ENCODE data around the gene POU2F2.

POU2F2 gene

DNA sequence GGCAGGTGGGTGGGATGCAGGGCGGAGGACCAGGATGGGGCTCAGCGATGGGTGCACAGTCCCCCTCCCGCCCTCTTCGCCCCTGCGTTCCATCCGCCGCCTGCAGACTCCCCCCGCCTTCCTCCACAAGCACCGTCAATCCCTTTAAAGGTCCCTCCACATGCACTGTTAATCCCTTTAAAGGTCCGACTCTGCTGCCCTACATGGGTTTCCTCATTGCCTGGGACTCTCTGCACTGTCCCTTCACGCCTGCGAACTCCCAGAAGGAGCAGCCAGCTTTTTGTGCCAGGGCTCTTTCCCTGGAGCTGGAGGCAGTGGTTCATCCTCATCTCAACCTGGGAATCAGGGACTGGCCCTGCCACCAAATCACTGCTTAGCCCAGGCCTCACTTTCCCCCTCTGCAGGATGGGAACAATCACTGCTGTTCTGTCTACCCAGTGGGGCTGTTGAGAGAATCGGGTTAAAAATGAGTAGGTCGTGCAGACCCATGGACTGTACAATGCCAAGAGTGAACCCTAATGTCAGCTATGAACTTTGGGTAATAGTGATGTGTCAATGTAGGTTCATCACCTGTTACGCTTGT, 35.9 kb downstream of the POU2F2 start:
- Histone ChIP-seq H3K4me3 (no peak overlapping the region), H3K27ac (no peak overlapping the region), H3K9me3 (ENCODE audit: low read depth, low read length) (no peaks in the 10 kb centered on the region), H3K36me3 (ENCODE audit: insufficient read depth, low read length) (no peaks in the 10 kb centered on the region), H3K9ac (ENCODE audit: insufficient read length) (no peak overlapping the region)
- no peak for TF ChIP-seq FOXP2 (optimal IDR thresholded peaks at IDR 0.05; ENCODE audit: control extremely low read depth, extremely low read length, insufficient read depth)
- no peak for TF ChIP-seq POLR2AphosphoS5 (IDR thresholded peaks at IDR 0.05; ENCODE audit: borderline replicate concordance, low read depth, low read length)
- TF ChIP-seq EZH2 (IDR thresholded peaks at IDR 0.05) = no peak
- no peak for DNase-seq (ENCODE audit: low read depth, low spot score)

GRCh38 chr19:42095814-42096230, 36.4 kb downstream of the POU2F2 start:
- no peaks in the 10 kb centered on the region for H3K9me3 ChIP-seq (ENCODE audit: low read depth, low read length)
- H3K9ac ChIP-seq (ENCODE audit: insufficient read length) = no peak overlapping the region
- H3K4me3 ChIP-seq = no peak overlapping the region
- TF ChIP-seq EZH2 (IDR thresholded peaks at IDR 0.05) (no peak), FOXP2 (optimal IDR thresholded peaks at IDR 0.05; ENCODE audit: control extremely low read depth, extremely low read length, insufficient read depth) (no peak), POLR2AphosphoS5 (IDR thresholded peaks at IDR 0.05; ENCODE audit: borderline replicate concordance, low read depth, low read length) (no peak)
- no peak for DNase-seq (ENCODE audit: low read depth, low spot score)
- H3K27ac ChIP-seq = no peak overlapping the region
- H3K36me3 ChIP-seq (ENCODE audit: insufficient read depth, low read length) = no peaks in the 10 kb centered on the region

DNA sequence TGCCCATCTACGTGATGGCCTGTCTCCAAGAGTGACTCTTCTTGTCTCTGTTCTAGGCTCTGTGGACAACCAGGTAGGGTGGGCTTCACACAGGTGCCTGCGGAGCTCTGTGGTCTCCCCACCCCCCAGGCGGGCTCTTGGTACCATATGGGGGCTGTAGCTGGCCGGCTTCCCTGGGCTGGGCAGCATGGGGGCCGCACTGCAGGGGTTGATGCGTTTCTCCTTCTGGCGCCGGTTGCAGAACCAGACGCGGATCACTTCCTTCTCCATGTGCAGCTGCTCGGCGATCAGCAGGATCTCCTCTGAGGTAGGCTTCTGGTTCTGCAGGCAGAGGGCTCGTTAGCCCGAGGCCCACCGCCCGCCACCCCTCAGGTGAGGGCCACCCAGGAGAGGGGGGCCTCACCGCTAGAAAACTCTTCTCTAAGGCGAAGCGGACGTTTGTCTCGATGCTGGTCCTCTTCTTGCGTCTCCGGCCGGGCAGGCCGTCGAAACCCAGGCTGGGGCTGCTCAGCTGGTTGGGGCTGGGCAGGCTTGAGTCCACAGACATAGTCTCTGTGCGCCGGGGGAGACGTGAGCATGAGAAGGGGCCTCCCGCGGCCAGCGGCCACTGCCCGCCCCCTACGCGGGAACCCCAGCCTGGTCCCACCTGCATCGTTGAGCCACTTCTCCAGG, 37.0 kb downstream of the POU2F2 start:
- no peak for TF ChIP-seq POLR2AphosphoS5 (IDR thresholded peaks at IDR 0.05; ENCODE audit: borderline replicate concordance, low read depth, low read length)
- no peak for DNase-seq (ENCODE audit: low read depth, low spot score)

DNA sequence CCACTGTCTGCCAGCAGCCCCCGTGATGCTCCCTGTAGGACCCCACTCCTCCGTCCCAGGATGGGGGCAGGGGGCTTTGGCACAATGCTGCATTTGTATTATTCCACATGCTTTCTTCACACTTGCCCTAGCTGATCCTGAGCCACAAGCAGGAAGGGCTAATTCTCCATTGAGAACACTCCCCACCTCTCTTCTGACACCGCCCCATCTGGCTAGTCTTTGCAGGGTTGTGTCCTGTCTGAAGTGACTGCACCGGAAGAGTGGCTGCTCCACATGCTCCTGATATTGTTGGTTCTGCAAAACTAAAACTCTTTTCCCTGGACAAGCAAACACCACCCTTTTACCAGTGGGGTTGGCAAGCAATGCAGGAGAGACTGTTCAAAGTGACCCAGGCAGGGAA, 38.3 kb downstream of the POU2F2 start:
- H3K9me3 ChIP-seq (ENCODE audit: low read depth, low read length) = no peaks in the 10 kb centered on the region
- H3K4me3 ChIP-seq = no peak overlapping the region
- TF ChIP-seq FOXP2 (optimal IDR thresholded peaks at IDR 0.05; ENCODE audit: control extremely low read depth, extremely low read length, insufficient read depth) (no peak), POLR2AphosphoS5 (IDR thresholded peaks at IDR 0.05; ENCODE audit: borderline replicate concordance, low read depth, low read length) (no peak), EZH2 (IDR thresholded peaks at IDR 0.05) (no peak)
- no peak overlapping the region for H3K27ac ChIP-seq
- no peaks in the 10 kb centered on the region for H3K36me3 ChIP-seq (ENCODE audit: insufficient read depth, low read length)
- H3K9ac ChIP-seq (ENCODE audit: insufficient read length) = no peak overlapping the region
- DNase-seq (ENCODE audit: low read depth, low spot score) = no peak

More for the DNA sequence above, 37.0 kb downstream of the POU2F2 start:
- Histone ChIP-seq H3K36me3 (ENCODE audit: insufficient read depth, low read length) (no peaks in the 10 kb centered on the region), H3K9ac (ENCODE audit: insufficient read length) (no peak overlapping the region), H3K4me3 (no peak overlapping the region), H3K27ac (no peak overlapping the region), H3K9me3 (ENCODE audit: low read depth, low read length) (no peaks in the 10 kb centered on the region)

DNA sequence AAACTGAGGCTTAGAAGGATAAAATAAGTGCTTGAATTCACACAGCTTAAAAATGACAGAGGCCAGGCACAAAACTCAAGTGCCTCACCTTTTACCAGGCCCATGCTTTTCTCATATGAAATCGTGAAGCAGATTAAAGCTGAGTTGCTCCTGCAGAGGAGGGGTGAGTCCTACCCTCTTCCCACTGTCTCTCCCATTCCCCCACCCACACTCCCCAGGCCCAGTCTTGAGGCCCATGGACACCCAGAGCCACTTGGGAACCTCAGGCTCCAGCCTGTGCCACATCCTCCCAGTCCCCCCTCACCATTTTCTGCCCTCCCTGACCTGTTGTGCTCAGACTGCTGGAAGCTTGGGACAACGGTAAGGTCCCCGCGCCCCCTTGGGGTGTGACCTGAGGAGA, 38.7 kb downstream of the POU2F2 start:
- no peaks in the 10 kb centered on the region for H3K36me3 ChIP-seq (ENCODE audit: insufficient read depth, low read length)
- no peak overlapping the region for H3K9ac ChIP-seq (ENCODE audit: insufficient read length)
- TF ChIP-seq POLR2AphosphoS5 (IDR thresholded peaks at IDR 0.05; ENCODE audit: borderline replicate concordance, low read depth, low read length) = no peak
- no peak for TF ChIP-seq EZH2 (IDR thresholded peaks at IDR 0.05)
- no peak for TF ChIP-seq FOXP2 (optimal IDR thresholded peaks at IDR 0.05; ENCODE audit: control extremely low read depth, extremely low read length, insufficient read depth)
- DNase-seq (ENCODE audit: low read depth, low spot score) = no peak
- H3K4me3 ChIP-seq = no peak overlapping the region
- H3K9me3 ChIP-seq (ENCODE audit: low read depth, low read length) = no peaks in the 10 kb centered on the region
- H3K27ac ChIP-seq = no peak overlapping the region

DNA sequence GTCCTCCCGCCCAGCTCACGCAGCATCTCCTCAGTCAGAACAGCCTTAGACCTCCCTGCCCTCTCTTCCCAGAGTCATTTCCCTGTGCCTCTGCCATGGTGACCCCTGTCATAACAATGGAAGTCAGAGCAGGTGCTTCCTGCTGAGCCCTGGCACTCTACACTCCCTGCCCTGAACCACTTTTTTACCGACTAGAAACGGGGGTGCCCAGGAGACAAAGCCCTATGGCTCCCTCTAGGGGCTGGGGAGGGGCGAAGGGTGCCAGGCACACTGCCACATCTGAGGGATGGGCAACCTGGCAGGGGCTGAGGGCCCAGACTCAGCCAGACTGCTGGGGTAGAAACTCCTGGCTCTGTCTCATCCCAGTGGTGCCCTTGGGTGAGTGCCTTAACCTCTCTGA, 39.9 kb downstream of the POU2F2 start:
- Histone ChIP-seq H3K9me3 (ENCODE audit: low read depth, low read length) (no peaks in the 10 kb centered on the region), H3K36me3 (ENCODE audit: insufficient read depth, low read length) (no peaks in the 10 kb centered on the region), H3K9ac (ENCODE audit: insufficient read length) (no peak overlapping the region), H3K4me3 (no peak overlapping the region), H3K27ac (no peak overlapping the region)
- DNase-seq (ENCODE audit: low read depth, low spot score) = no peak
- no peak for TF ChIP-seq POLR2AphosphoS5 (IDR thresholded peaks at IDR 0.05; ENCODE audit: borderline replicate concordance, low read depth, low read length)
- TF ChIP-seq FOXP2 (optimal IDR thresholded peaks at IDR 0.05; ENCODE audit: control extremely low read depth, extremely low read length, insufficient read depth) = no peak
- TF ChIP-seq EZH2 (IDR thresholded peaks at IDR 0.05) = no peak

- no peaks in the 10 kb centered on the region for H3K36me3 ChIP-seq (ENCODE audit: insufficient read depth, low read length)
- no peak for DNase-seq (ENCODE audit: low read depth, low spot score)
- no peak overlapping the region for H3K9ac ChIP-seq (ENCODE audit: insufficient read length)
- no peak overlapping the region for H3K4me3 ChIP-seq
- no peak overlapping the region for H3K27ac ChIP-seq
- no peaks in the 10 kb centered on the region for H3K9me3 ChIP-seq (ENCODE audit: low read depth, low read length)
- TF ChIP-seq FOXP2 (optimal IDR thresholded peaks at IDR 0.05; ENCODE audit: control extremely low read depth, extremely low read length, insufficient read depth) (no peak), POLR2AphosphoS5 (IDR thresholded peaks at IDR 0.05; ENCODE audit: borderline replicate concordance, low read depth, low read length) (no peak)
Observed at GRCh38 chr19:42091742-42092141, 40.5 kb downstream of the POU2F2 start.

DNA sequence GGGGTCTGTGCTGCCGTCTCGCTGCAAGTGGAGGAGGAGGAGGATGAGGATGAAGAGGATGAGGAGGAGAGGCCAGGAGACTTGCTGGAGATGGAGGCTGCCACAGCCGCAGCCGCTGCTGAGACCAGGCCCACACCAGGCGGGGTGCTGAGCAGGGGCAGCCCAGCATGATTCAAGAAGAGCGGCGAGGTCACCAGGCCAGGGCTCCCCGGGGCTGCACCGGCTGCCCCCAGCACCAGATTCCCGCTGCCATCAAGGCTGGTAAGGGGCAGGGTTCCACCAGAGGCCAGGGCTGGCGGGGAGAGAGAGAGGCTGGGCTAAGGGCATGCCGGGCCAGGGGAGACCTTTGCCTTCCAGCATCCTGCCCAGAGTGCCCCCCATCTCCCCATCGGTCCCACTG, 40.9 kb downstream of the POU2F2 start:
- Histone ChIP-seq H3K4me3 (no peak overlapping the region), H3K9me3 (ENCODE audit: low read depth, low read length) (no peaks in the 10 kb centered on the region), H3K9ac (ENCODE audit: insufficient read length) (no peak overlapping the region), H3K36me3 (ENCODE audit: insufficient read depth, low read length) (no peaks in the 10 kb centered on the region), H3K27ac (no peak overlapping the region)
- DNase-seq (ENCODE audit: low read depth, low spot score) = no peak
- no peak for TF ChIP-seq FOXP2 (optimal IDR thresholded peaks at IDR 0.05; ENCODE audit: control extremely low read depth, extremely low read length, insufficient read depth)
- no peak for TF ChIP-seq EZH2 (IDR thresholded peaks at IDR 0.05)
- TF ChIP-seq POLR2AphosphoS5 (IDR thresholded peaks at IDR 0.05; ENCODE audit: borderline replicate concordance, low read depth, low read length) = no peak

DNA sequence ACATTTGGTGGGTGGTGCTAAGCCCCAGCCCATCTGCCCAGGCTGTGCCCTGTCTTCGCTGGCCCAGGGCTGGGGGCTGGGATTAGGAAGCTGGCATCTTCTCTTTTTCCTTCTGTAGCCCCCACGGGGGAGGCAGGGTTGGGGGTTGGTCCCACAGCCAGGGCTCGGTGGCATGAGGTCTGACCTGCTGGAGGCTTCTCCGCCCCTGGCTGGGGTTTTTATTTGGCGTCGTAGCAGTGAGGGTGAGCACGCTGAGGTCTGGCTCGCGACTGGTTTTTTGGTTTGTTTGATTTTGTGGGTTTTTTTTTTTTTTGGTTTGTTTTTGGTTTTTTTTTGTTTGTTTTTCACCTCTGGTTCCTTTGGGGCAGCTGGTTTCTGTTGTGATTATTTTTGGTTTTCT, 41.6 kb downstream of the POU2F2 start:
- H3K4me3 ChIP-seq = no peak overlapping the region
- no peaks in the 10 kb centered on the region for H3K36me3 ChIP-seq (ENCODE audit: insufficient read depth, low read length)
- TF ChIP-seq POLR2AphosphoS5 (IDR thresholded peaks at IDR 0.05; ENCODE audit: borderline replicate concordance, low read depth, low read length) (no peak), EZH2 (IDR thresholded peaks at IDR 0.05) (no peak), FOXP2 (optimal IDR thresholded peaks at IDR 0.05; ENCODE audit: control extremely low read depth, extremely low read length, insufficient read depth) (no peak)
- H3K27ac ChIP-seq = no peak overlapping the region
- DNase-seq (ENCODE audit: low read depth, low spot score) = no peak
- H3K9me3 ChIP-seq (ENCODE audit: low read depth, low read length) = no peaks in the 10 kb centered on the region
- no peak overlapping the region for H3K9ac ChIP-seq (ENCODE audit: insufficient read length)
